PFSK-1 (cell line): ENCODE measurements around the gene KPTN.

Experiments used
- FOXP2 ChIP-seq: optimal IDR thresholded peaks from 2 replicates; pipeline ENCODE3; 2011; ENCODE audit warnings: borderline replicate concordance, control low read depth, inconsistent platforms; ENCODE audit not compliant: insufficient read depth; ENCODE audit errors: extremely low read length, extremely low read depth
- POLR2AphosphoS5 ChIP-seq: IDR thresholded peaks from 2 replicates; pipeline ENCODE4 v1.6.1; 2012; ENCODE audit warnings: low read depth, mild to moderate bottlenecking, control low read depth, low read length, moderate library complexity
- SIN3A ChIP-seq: IDR thresholded peaks from 2 replicates; pipeline ENCODE4 v1.6.1; 2012; ENCODE audit warnings: mild to moderate bottlenecking, low read length, moderate library complexity, borderline replicate concordance; ENCODE audit not compliant: insufficient read depth
- TAF1 ChIP-seq: IDR thresholded peaks from 2 replicates; pipeline ENCODE4 v1.6.1; 2012; ENCODE audit warnings: low read length, control low read depth, borderline replicate concordance; ENCODE audit not compliant: insufficient read depth
- TF ChIP-seq, protein P1 (sequence below), 2 experiments: IDR thresholded peaks; 2 replicates each; pipeline versions ENCODE4 v1.6.1 to v1.8.0; 2011 to 2012; ENCODE audit warnings: low read depth in 2 of 2, low read length in 2 of 2, control low read depth in 1 of 2, inconsistent platforms in 1 of 2, mild to moderate bottlenecking in 1 of 2, moderate library complexity in 1 of 2; ENCODE audit not compliant: insufficient read depth in 1 of 2

KPTN gene

GRCh38 chr19:47483200-47483599 lies 819 bp downstream of the KPTN start:
- TF ChIP-seq TAF1 (no peak), FOXP2 (no peak), POLR2AphosphoS5 (no peak), SIN3A (no peak)
- TF ChIP-seq, protein P1, sequence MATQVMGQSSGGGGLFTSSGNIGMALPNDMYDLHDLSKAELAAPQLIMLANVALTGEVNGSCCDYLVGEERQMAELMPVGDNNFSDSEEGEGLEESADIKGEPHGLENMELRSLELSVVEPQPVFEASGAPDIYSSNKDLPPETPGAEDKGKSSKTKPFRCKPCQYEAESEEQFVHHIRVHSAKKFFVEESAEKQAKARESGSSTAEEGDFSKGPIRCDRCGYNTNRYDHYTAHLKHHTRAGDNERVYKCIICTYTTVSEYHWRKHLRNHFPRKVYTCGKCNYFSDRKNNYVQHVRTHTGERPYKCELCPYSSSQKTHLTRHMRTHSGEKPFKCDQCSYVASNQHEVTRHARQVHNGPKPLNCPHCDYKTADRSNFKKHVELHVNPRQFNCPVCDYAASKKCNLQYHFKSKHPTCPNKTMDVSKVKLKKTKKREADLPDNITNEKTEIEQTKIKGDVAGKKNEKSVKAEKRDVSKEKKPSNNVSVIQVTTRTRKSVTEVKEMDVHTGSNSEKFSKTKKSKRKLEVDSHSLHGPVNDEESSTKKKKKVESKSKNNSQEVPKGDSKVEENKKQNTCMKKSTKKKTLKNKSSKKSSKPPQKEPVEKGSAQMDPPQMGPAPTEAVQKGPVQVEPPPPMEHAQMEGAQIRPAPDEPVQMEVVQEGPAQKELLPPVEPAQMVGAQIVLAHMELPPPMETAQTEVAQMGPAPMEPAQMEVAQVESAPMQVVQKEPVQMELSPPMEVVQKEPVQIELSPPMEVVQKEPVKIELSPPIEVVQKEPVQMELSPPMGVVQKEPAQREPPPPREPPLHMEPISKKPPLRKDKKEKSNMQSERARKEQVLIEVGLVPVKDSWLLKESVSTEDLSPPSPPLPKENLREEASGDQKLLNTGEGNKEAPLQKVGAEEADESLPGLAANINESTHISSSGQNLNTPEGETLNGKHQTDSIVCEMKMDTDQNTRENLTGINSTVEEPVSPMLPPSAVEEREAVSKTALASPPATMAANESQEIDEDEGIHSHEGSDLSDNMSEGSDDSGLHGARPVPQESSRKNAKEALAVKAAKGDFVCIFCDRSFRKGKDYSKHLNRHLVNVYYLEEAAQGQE (IDR thresholded peaks at IDR 0.05; ENCODE audit: insufficient read depth in 1 of 2, low read depth in 2 of 2, low read length in 2 of 2), result no peak

- TF ChIP-seq SIN3A (no peak), POLR2AphosphoS5 (no peak), TAF1 (no peak), FOXP2 (no peak)
- TF ChIP-seq, protein P1 (IDR thresholded peaks at IDR 0.05; ENCODE audit: insufficient read depth in 1 of 2, low read depth in 2 of 2, low read length in 2 of 2), result no peak
These were observed 2.5 kb downstream of the KPTN start for GRCh38 chr19:47481460-47482052.

DNA sequence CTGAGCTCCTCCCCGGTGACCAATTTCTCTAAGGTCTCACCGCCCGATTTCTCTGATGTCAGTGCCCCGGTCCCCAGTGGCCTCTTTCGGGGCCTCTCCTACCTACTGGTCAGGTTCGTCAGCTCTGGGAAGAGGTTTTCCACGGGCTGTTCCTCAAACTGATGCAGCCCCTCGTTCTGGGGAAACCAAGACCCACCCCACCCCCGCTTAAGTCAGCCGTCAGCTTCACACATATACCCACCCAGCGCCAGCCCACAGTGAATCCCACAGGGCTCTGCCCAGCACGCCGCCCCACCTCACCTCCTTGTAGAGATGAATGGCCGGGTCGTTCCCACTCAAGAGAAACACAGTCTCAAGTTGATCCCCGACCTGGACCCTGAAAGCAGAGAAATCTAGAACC lies 3.4 kb downstream of the KPTN start:
- TF ChIP-seq TAF1, result no peak
- no peak for TF ChIP-seq SIN3A
- TF ChIP-seq FOXP2, result no peak
- TF ChIP-seq, protein P1 (IDR thresholded peaks at IDR 0.05; ENCODE audit: insufficient read depth in 1 of 2, low read depth in 2 of 2, low read length in 2 of 2), result no peak

DNA sequence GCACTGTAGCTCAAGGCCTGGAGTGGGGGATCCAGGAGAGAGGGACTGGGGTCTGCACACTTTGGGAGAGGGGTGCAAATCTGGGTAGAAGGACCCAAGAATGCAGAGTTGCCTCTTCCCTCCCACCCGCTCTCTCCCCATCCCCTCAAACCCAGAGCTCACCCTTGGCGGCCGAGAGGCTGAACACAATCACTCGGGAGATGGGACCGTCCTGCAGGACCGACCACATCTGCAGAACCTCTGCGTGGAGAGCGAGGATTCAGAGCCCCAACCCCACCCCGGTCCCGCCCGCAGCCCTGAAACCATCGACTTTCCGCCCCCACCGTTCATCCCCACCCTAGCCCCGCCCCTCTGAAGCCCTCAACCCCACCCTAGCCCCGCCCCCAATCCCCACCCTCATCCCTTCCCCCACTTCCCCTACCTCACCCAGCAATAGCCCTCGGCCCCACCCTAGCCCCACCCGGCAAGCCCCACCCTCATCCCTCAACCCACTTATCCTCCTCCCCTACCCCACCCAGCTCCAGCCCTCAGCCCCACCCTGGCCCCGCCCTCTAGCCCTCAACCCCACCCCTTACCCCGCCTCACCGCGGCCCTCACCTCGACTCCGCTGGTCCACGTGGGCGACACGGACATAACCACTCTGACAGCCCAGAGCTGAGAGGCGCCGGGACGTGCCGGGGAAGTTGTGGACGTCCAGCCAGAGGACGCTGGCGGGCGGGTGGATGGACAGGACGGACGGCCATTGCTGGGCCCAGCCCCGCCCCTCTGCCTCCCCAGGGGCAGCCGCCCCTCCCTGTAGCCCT lies 4.1 kb downstream of the KPTN start:
- TF ChIP-seq SIN3A, result no peak
- TF ChIP-seq FOXP2, result no peak
- no peak for TF ChIP-seq POLR2AphosphoS5
- TF ChIP-seq, protein P1 (IDR thresholded peaks at IDR 0.05; ENCODE audit: insufficient read depth in 1 of 2, low read depth in 2 of 2, low read length in 2 of 2), result no peak
- TF ChIP-seq TAF1, result no peak
